Astrocyte (in vitro differentiated cells and primary cell): ENCODE results near the gene CDKAL1.

Source experiments
- CTCF ChIP-seq: IDR thresholded peaks from 2 replicates; pipeline ENCODE4 v1.5.1; 2011; ENCODE audit warnings: low read depth, mild to moderate bottlenecking, inconsistent platforms, low read length, moderate library complexity; ENCODE audit not compliant: insufficient read depth
- EZH2 ChIP-seq: IDR thresholded peaks from 2 replicates; pipeline ENCODE4 v1.6.1; 2012; ENCODE audit warnings: mild to moderate bottlenecking, low read length, inconsistent platforms; ENCODE audit not compliant: insufficient read depth

DNA sequence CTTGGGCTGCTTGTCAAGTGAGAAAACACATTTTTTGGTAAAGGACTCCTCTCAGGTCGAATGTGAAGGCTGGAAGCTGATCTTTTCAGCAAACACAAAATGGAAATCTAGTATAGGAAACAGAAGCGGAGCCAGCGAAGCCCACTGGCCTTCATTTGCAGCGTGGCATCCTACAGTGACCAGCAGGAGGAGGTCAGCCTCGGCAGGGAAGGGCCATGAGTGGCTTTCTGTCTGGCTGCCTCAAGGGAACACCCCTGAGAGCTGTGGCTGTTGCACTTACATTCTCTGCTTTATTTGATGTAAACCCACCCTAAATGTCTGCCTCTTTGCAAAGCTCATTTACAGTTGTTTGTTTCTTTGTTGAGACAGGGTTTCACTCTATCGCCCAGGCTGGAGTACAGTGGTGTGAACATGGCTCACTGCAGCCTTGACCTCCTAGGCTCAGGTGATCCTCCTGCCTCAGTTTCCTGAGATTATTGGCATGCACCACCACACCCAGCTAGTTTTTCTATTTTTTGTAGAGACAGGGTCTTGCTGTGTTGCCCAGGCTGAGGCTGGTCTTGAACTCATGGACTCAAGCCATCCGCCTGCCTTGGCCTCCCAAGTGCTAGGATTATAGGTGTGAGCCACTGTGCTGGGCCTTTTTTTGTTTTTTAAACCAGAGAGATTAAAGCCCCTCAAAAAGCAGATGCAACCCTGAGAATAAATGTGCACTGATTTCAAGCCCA, 737.3 kb downstream of the CDKAL1 start:
- no peak for TF ChIP-seq CTCF
- TF ChIP-seq EZH2 = no peak
